Stimulated activated CD4-positive, alpha-beta T cell treated with anti-CD3 and anti-CD28 coated beads, Interleukin-1b, Interleukin-23, amount 100 ng/mL, for 1 hour (primary cell): ENCODE measurements around the gene CASQ2.

Source experiments
- DNase-seq, 2 donors: peaks; one replicate each; pipeline ENCODE4 v3.0.0-alpha.2; 2020; ENCODE audit warnings: low read depth in 2 of 2

CASQ2 gene

DNA sequence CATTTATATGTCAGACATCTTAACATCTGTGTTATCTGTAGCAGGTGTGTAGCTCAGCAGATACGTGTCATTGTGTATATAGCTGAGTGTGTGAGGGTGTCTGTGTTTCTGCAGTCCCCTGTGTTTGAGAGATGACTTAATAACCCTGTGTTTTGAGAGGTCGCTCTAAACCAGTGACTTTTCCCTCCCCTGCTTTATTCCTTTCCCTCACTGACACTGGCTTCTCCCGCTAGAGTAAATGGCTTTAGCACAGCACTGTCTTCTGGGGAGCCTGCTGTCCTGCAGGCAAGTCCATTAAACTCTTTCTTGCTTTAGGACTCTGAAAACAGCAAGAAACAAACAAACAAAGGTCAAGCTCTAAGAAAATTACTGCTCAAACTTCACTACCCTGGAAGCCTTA is 73.7 kb downstream of the CASQ2 start:
- no peak for DNase-seq

- DNase-seq = no peak
Measured at GRCh38 chr1:115692224-115692623, 76.3 kb downstream of the CASQ2 start.

DNA sequence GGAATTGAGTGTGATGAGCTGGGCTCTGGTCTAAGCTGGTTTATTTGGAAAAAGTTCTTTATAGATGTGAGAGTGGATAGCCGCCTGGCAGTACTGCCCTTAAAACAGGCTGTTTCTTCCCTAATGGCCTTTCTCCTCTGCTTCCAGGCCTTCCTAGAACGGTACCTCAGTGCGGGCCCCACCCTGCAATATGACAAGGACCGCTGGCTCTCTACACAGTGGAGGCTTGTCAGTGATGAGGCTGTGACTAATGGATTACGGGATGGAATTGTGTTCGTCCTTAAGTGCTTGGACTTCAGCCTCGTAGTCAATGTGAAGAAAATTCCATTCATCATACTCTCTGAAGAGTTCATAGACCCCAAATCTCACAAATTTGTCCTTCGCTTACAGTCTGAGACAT is 77.5 kb downstream of the CASQ2 start:
- DNase-seq = no peak

GRCh38 chr1:115687744-115688143 is 80.8 kb downstream of the CASQ2 start:
- no peak for DNase-seq

- DNase-seq = no peak
Measured at GRCh38 chr1:115685029-115685705, 83.3 kb downstream of the CASQ2 start.

DNA sequence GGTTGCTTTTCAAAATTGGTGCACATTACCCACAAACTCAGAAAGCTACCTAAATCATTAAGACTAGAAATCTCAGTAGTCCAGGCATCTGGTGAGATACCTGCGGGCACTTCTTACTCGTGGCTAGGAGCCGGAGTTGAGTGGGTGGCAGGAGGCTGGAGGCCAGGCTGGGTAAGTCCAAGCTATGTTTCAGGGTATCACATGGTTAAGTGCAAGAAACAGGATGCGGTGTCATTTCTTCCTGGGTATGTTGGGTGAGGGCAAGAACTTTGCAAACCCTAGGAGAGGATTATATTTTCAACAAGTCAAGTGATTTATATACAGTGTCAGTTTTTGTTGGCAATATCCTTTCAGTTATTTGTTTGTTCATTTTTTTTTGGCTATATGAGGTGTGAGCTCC is 85.7 kb downstream of the CASQ2 start:
- DNase-seq = no peak

DNA sequence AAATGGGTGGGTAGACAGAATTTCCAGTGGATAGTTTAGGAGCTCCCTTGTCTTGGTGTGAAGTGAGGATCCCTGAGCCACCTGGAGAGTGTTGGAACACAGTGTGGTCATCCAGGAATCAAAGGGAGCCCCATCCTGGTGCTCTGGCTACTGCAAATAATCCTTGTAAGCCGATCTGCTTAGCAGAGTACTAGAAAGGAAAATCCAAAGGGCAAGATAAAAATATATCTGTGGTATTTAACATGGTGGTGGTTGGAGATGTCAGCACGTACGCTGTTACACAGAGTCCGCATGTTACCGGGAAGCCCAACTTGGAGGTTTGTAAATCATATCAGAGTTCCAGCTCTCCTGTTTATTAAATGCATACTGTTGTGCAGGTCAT is 87.8 kb downstream of the CASQ2 start:
- no peak for DNase-seq

- no peak for DNase-seq
Measured at GRCh38 chr1:115679141-115679611, 89.3 kb downstream of the CASQ2 start.

DNA sequence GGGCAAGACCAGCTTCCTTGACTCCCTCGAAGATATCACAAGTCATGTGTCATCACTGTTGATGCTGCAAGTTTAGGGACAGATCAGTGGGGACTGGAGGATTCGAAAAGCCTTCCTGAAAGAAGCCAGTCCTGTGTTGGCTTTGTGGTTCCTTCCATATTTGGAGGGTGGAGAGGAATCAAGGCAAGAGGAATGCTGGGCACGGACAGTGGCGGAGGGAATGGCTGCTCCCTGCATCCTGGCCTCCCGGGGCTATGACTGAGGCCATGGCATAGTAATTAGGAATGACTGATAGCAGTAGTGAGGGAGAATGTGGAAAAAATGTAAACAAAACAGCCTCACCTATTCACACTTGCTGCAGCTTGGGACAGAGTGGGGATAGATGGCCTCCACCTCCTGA is 90.4 kb downstream of the CASQ2 start:
- DNase-seq = no peak

GRCh38 chr1:115677565-115677964 is 90.9 kb downstream of the CASQ2 start:
- no peak for DNase-seq

DNA sequence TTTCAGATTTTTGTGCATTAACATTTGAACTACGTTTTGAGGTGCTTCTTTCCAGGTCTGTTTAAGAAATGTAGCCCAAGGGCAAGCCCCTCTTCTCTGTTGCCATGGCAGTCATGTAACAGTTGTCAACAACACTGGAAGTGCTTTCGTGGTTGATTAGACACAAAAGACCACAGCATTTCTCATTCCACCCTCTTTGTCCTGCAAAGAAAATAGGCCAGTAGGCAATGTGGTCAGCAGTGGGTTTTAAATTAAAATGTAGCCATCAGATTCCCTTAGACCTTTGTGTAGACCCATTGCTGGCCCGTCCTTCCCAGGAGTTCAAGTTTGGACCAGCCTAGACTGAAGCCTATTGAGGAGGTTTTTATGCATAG is 91.3 kb downstream of the CASQ2 start:
- no peak for DNase-seq

DNA sequence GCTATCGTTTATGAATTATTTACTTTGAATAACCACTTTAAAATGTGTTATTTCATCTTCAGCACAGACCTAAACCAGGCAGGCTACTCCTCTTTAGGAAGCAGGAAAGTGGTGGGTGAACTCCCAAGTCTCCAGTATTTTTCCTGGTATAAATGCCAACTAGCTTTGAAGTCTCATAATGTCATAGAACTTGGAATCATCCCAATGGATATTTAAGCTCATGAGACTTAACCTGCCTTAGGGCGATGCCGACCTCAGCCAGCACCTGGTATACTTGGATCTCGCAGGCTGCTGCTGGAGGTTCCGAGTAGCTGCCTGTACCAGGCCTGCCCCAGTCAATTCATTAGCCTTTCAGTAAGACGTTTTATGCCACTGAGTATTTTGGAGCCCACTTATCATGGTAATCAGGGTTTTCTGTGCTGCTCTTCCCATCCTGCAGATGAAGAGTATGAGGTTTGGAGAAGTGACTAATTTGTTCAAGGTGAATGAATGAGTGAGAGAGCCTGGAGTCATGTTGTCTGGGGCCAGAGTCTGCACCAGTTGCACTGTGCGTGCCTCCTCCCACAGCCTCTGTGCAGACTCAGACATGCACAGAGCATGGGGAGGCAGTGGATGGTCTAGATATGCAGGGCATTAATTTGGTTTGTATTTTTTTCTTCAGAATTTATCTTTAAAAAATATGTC is 91.9 kb downstream of the CASQ2 start:
- no peak for DNase-seq

GRCh38 chr1:115672224-115673009 is 96.1 kb downstream of the CASQ2 start:
- DNase-seq = no peak

GRCh38 chr1:115671176-115671934 is 97.2 kb downstream of the CASQ2 start:
- DNase-seq = no peak

- DNase-seq = no peak
Measured at GRCh38 chr1:115670476-115671175, 97.9 kb downstream of the CASQ2 start.

DNA sequence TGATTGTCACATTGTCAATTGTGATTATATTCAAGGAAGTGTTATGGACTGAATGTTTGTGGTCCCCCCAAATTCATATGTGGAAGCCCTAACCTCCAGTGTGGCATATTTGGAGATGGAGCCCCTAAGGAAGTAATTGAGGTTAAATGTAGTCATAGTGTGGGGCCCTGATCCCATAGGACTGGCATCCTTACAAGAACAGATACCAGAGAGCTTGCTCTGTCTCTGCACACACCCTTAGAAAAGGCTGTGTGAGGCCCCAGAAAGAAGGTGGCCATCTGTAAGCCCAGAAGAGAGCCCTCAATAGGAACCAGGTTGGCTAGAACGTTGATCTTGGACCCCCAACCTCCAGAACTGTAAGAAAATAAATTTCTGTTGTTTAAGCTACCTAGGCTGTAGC is 98.6 kb downstream of the CASQ2 start:
- DNase-seq = no peak

- DNase-seq = no peak
Measured at GRCh38 chr1:115669002-115669673, 99.4 kb downstream of the CASQ2 start.

DNA sequence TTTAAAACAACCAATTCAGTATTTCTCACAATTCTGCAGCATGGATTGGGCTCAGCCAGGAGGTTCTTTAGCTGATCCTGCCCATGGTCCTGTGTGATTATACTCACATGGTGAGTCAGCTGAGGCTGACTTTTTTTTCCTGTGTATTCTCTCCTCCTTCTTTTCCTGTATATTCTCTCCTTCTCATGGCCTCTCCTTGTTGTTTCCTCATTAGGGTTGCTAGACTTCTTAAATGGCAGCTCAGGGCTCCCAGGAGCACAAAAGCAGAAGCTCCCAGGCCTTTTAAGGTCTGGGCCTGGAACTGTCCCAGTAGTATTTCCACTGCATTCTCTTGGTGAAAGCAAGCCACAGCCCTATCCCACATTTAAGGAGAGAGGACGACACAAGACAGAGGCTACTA is 99.9 kb downstream of the CASQ2 start:
- DNase-seq = no peak

GRCh38 chr1:115666702-115667101 is 101.8 kb downstream of the CASQ2 start:
- no peak for DNase-seq

DNA sequence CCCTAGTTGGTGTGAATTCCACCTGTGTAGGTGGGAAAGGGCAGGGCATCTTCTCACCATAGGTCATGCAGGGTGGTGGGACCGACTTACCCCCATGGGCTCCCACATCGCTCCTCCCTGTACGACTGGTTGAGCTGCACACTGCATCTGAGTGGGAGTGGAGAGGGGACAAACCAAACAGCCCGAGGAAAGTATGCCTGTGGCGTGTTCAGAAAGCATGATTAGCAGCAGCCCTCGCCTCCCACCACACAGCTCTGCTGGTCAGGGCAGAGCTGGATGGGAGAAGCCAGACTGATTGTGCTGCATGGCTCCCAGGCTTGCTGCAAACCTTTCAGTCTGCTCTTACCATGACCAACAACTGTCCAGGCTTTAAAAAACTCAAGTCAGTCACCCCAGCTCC is 102.3 kb downstream of the CASQ2 start:
- no peak for DNase-seq
